A549 (cell line): ENCODE measurements around the gene UTP3.

ENCODE experiments used
- EHMT2 ChIP-seq: fragments of 200-600 bp; sonication (generic); IDR thresholded peaks from 2 replicates; pipeline ENCODE4 v1.6.1; 2016; ENCODE audit warnings: antibody characterized with exemption, low read depth, mild to moderate bottlenecking, moderate library complexity
- EP300 ChIP-seq, 2 experiments: fragments of >200 bp; sonication (Bioruptor Twin); formaldehyde crosslinking; IDR thresholded peaks; 2 replicates in 1 of 2; 3 replicates in 1 of 2; pipeline ENCODE4 v1.6.1; 2016 to 2017
- MYC ChIP-seq: IDR thresholded peaks from 2 replicates; pipeline ENCODE4 v1.6.1; 2012; ENCODE audit warnings: mild to moderate bottlenecking, inconsistent platforms, low read length, improper control_type of control experiment, borderline replicate concordance
- NFE2L2 ChIP-seq: fragments of 150-350 bp; conservative IDR thresholded peaks from 2 replicates; pipeline ENCODE4 v1.6.1; 2014; ENCODE audit warnings: low read length
- RAD21 ChIP-seq, 2 experiments: fragments of >200 bp in 1 of 2; sonication (Bioruptor Twin) in 1 of 2; formaldehyde crosslinking in 1 of 2; IDR thresholded peaks in 1 of 2; conservative IDR thresholded peaks in 1 of 2; 2 replicates in 1 of 2; 3 replicates in 1 of 2; pipeline ENCODE4 v1.6.1; 2012 to 2018; ENCODE audit warnings: inconsistent platforms in 1 of 2
- RNF2 ChIP-seq: fragments of 200-600 bp; sonication (generic); IDR thresholded peaks from 2 replicates; pipeline ENCODE4 v1.6.1; 2016; ENCODE audit warnings: low read depth, mild to moderate bottlenecking, antibody characterized with exemption, moderate library complexity, borderline replicate concordance
- ZFP36 ChIP-seq: fragments of 450-650 bp; IDR thresholded peaks from 2 replicates; pipeline ENCODE4 v1.6.1; 2014; ENCODE audit warnings: borderline replicate concordance; ENCODE audit not compliant: partially characterized antibody
- ZSCAN20 ChIP-seq: fragments of 250-450 bp; sonication (Bioruptor Pico); IDR thresholded peaks from 2 replicates; pipeline ENCODE4 v1.8.0; 2022; ENCODE audit warnings: mild to moderate bottlenecking, moderate library complexity
- TF ChIP-seq, protein P1 (sequence below): fragments of >200 bp; sonication (Bioruptor Twin); formaldehyde crosslinking; IDR thresholded peaks from 3 replicates; pipeline ENCODE4 v1.5.1; 2016
- TF ChIP-seq, protein P2 (sequence below): IDR thresholded peaks from 2 replicates; pipeline ENCODE4 v1.6.1; 2012
- TF ChIP-seq, protein P3 (sequence below): IDR thresholded peaks from 2 replicates; pipeline ENCODE4 v1.6.1; 2012
- TF ChIP-seq, protein P4 (sequence below): fragments of 200-600 bp; sonication (generic); IDR thresholded peaks from 2 replicates; pipeline ENCODE4 v1.6.1; 2016; ENCODE audit warnings: antibody characterized with exemption, mild to moderate bottlenecking, moderate library complexity

DNA sequence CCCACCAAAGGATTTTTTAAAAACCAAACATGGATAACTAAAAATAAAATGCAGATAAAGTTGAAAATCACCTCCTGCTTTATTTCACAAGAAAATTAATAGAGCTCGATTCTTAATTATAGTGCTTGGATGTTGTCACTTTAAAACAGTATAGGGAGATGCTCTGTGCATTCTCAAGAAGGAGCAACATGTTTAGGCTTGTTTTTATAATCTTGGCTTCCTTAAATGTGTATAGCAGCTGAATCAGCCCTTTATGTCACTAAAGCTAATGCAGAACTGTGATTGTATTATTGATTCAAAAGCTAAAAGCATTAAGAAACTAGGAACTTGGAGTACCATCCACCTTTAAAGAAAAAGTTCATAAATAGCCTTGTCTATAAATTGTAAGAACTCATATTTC lies 12.9 kb downstream of the UTP3 start:
- TF ChIP-seq, protein P1, sequence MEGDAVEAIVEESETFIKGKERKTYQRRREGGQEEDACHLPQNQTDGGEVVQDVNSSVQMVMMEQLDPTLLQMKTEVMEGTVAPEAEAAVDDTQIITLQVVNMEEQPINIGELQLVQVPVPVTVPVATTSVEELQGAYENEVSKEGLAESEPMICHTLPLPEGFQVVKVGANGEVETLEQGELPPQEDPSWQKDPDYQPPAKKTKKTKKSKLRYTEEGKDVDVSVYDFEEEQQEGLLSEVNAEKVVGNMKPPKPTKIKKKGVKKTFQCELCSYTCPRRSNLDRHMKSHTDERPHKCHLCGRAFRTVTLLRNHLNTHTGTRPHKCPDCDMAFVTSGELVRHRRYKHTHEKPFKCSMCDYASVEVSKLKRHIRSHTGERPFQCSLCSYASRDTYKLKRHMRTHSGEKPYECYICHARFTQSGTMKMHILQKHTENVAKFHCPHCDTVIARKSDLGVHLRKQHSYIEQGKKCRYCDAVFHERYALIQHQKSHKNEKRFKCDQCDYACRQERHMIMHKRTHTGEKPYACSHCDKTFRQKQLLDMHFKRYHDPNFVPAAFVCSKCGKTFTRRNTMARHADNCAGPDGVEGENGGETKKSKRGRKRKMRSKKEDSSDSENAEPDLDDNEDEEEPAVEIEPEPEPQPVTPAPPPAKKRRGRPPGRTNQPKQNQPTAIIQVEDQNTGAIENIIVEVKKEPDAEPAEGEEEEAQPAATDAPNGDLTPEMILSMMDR = no peak
- TF ChIP-seq MYC (no peak), NFE2L2 (no peak), EP300 (IDR thresholded peaks at IDR 0.05) (no peak), ZSCAN20 (CRISPR knock-in tag) (no peak), RAD21 (conservative IDR thresholded peaks at IDR 0.05 in 1 of 2, IDR thresholded peaks at IDR 0.05 in 1 of 2) (no peak), RNF2 (no peak), ZFP36 (no peak), EHMT2 (no peak)
- TF ChIP-seq, protein P2, sequence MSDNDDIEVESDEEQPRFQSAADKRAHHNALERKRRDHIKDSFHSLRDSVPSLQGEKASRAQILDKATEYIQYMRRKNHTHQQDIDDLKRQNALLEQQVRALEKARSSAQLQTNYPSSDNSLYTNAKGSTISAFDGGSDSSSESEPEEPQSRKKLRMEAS = no peak
- TF ChIP-seq, protein P3, sequence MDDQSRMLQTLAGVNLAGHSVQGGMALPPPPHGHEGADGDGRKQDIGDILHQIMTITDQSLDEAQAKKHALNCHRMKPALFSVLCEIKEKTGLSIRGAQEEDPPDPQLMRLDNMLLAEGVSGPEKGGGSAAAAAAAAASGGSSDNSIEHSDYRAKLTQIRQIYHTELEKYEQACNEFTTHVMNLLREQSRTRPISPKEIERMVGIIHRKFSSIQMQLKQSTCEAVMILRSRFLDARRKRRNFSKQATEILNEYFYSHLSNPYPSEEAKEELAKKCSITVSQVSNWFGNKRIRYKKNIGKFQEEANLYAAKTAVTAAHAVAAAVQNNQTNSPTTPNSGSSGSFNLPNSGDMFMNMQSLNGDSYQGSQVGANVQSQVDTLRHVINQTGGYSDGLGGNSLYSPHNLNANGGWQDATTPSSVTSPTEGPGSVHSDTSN = no peak
- TF ChIP-seq, protein P4, sequence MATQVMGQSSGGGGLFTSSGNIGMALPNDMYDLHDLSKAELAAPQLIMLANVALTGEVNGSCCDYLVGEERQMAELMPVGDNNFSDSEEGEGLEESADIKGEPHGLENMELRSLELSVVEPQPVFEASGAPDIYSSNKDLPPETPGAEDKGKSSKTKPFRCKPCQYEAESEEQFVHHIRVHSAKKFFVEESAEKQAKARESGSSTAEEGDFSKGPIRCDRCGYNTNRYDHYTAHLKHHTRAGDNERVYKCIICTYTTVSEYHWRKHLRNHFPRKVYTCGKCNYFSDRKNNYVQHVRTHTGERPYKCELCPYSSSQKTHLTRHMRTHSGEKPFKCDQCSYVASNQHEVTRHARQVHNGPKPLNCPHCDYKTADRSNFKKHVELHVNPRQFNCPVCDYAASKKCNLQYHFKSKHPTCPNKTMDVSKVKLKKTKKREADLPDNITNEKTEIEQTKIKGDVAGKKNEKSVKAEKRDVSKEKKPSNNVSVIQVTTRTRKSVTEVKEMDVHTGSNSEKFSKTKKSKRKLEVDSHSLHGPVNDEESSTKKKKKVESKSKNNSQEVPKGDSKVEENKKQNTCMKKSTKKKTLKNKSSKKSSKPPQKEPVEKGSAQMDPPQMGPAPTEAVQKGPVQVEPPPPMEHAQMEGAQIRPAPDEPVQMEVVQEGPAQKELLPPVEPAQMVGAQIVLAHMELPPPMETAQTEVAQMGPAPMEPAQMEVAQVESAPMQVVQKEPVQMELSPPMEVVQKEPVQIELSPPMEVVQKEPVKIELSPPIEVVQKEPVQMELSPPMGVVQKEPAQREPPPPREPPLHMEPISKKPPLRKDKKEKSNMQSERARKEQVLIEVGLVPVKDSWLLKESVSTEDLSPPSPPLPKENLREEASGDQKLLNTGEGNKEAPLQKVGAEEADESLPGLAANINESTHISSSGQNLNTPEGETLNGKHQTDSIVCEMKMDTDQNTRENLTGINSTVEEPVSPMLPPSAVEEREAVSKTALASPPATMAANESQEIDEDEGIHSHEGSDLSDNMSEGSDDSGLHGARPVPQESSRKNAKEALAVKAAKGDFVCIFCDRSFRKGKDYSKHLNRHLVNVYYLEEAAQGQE = no peak
